GM21360 (cell line): ENCODE results near the gene CCDC70.
"Not testable (repeated sequence)": the region's sequence is repeated elsewhere in the genome, so short reads cannot be mapped to it uniquely, and the experiment has no call there.

ENCODE experiments used
- ATAC-seq: cut with Tn5 transposase; IDR thresholded peaks from one replicate; pipeline ENCODE4 v1.9.1; 2021; ENCODE audit warnings: mild to moderate bottlenecking, moderate library complexity; ENCODE audit not compliant: unreplicated experiment

Gene CCDC70

DNA sequence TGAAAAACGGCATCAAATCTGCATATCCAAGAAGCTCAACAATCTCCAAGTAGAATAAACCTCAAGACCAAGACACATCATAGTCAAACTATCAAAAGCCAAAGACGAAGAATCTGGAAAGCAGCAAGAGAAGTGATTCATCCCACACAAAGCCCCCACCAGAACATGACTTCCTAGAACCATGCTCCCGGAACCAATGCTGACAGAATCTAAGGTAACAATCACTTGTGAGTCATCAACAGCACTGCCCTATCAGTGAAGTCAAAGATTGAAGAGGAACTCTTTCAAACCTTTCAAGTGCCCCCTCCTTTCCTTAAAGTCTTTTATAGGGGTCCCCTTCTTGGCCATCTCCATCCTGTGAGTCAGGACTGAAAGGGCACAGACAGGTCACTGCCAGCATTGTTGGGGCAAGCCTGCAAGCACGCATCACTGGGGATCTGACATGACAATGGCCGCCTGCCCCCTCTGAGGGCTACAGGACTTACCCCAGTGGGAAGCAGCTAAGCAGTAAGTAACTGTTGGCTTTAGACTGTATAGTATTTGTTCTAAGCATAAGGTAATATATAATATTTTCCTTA, at the start of gene CCDC70:
CCDC70 (plus strand) TSS at position 247 of the 578 bp plus-strand sequence. CDS start 3,443 bp downstream, outside the sequence.
- no peak for ATAC-seq

- ATAC-seq: no peak
These were observed 47.7 kb upstream of the CCDC70 start for GRCh38 chr13:51814071-51814470.

DNA sequence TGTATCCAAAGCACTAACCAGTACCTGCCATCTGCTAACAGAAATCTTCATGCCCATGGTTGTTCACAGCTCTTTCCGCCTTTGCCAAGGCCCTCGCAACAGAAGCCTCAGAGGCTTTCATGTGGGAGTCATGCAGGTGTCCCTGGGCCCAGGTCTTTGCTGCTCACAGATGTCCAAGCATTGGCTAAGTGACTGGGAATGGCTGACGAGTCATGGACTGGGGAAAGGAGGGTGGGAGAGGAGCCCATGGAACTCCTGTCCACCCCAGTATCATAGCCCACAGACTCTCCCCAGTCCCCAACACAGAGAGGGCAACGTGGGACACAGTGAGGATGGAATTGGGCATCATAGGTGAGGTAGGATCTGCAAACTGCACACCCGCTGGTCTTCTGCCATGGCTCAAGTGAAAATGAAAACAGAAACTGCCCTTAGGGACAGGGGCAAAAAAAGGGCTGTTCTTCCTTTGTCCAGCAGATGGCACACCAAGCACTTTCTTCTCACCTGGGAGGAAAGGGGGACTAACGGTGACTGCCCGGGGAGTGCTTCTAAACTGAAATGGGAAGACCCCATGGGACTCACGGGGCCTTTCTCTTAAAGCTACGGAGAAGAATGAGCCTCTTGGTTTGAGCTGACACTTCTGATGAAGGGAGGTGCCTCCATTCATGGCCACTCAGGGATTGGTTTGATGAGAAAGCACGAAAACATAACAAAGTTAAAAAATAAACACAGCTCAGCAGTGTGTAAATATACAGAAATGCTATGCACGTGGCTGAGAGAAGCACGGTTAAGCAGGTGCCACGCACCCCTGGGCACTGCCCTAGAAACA, 46.7 kb upstream of the CCDC70 start:
- peak; percentile 59 for ATAC-seq

DNA sequence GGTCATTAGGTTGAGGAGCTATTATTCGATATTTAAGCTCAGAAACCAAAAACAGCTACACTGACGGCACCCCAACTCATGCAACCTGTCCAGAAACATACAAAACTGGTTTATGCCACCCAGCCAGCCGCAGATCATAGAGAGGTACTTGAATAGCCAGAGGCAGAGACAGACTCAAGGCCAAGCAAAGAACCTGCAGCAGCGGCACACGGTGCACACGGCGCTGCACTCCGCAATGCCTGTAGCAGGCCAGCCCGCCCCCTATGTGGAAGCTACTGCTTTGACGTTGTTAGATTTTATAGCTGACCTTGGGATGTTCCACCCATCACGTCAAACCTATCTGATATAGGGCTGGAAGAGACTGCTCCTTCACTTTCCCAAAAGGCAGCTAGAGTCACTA, 45.9 kb upstream of the CCDC70 start:
- ATAC-seq: no peak

DNA sequence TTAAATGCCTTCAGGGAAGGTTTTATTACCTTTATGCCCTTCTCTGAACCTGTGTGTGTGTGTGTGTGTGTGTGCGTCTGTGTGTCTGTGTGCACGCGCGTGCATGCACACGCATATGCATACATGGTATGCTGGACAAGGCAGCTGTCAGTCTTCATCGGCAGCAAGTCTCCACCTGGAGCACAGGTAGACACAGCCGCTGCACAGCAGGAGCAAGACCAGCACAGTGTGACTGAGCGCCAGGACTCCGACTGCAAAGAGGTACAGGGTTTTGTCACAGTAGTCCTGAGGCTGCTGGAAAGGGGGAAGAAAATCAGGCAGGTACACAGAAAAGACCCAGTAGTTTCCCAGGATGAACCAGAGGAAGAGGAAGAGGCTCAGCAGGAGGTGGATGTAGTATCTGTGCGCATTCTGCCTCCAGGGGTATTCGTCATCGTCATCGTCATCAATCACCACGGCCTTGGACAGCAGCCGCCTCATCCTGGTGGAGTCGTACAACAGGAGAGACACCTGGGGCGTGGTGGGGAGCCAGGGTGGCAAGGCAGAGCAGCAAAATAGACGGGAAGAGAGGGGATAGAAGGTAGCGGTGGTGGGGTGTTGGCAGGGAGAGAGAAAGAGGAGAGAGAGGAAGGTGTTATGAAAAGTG, 45.0 kb upstream of the CCDC70 start:
- ATAC-seq: no peak

- ATAC-seq: no peak
These were observed 44.1 kb upstream of the CCDC70 start for GRCh38 chr13:51817717-51818116.

GRCh38 chr13:51818276-51818675, 43.5 kb upstream of the CCDC70 start:
- ATAC-seq: no peak

DNA sequence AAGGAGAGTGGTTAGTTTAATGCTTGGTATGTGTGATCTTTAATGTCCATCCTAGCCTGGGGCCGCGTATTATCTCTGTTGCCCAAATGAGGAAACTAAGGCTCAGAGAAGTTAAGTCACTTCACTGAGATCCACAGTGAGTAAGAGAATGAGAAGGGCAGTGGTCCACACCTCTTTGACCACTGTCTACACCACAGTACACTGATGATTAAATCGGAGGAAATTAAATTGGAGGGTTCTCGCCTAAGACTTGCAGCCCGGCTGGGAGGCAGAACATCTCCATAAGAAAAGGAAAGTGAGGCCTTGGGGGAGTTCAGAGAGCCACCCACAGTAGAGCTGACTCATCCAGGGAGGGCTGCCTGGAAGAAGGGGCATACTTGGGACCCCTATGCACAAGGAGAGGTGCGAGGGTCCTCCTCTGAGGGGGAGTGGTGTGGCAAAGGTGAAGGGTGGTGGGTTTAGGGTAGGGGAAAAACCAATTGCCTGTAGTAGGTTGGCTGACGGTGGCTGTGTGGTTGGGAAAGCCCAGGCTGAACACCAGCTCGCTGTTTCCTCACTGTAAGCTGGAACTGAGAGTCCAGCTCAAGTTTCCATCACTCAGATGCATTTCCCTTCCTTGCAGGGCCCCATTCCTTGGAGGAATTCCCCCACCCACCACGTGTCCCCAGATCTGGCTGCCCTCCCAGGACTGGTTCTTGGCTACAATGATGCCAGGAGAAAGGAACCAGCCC, 42.8 kb upstream of the CCDC70 start:
- peak; percentile 39 for ATAC-seq

DNA sequence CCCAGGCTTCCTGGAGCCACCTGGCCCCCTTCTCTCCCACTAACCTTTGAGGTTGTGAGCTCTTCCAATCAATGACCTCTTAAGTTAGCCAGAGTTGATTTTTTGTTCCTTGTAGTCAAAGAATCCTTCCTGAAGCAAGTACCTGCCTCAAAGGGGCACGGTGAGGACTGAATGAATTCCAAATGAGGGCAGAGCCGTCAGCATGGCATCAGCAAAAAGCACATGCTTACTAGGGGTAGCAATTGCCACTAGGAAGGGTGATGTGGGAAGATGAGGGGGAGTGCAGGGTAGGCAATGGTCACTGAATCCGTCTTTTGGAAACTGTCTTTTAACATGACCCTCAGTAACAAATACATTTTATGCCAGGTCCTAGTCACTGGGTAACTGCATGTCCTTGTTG, 42.2 kb upstream of the CCDC70 start:
- ATAC-seq: no peak

DNA sequence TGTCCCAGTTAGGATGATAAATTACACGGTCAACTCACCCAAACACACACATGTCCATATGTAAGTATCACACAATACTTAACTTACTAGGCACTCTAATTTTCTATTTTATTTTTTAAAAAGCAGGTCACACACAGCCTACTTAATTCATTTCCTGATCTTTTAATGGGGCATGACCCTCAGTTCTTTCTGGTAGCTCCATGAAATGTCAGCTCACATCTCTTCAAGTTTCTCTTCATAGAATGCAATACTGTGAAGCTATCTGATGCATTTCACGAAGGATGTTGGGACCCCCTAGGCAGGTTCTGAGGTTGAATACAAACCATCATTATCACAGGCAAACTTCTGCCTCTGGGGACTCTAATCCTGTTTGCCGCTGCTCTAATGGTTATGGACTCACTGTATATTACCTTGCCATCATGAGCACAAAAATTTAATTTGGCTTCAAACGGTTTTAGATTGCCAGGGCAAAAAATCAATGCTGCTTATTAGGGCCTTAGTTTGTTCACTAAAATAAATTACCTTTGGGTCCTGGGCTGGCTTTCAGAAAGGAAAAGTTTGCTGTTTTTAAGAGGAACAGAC, 41.7 kb upstream of the CCDC70 start:
- ATAC-seq: no peak

DNA sequence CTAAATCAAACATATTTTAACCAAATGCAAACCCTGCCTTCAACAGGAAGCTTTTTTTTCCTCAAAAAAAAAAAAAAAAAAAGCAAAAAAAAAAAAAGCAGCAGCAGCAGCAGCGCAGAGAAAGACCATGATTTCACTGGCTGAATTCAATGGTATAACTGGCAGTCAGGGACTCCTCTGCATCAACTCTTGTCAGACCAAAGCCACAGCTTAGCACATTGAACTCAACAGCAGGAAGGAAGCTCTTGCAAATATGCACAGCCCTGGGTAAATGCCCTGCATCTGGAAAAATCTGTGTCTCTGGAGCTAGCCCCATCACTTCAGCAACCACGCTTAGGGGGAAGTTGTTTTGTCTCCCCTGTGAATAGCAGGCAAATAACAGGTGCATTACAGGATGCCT, 40.2 kb upstream of the CCDC70 start:
- no peak for ATAC-seq

DNA sequence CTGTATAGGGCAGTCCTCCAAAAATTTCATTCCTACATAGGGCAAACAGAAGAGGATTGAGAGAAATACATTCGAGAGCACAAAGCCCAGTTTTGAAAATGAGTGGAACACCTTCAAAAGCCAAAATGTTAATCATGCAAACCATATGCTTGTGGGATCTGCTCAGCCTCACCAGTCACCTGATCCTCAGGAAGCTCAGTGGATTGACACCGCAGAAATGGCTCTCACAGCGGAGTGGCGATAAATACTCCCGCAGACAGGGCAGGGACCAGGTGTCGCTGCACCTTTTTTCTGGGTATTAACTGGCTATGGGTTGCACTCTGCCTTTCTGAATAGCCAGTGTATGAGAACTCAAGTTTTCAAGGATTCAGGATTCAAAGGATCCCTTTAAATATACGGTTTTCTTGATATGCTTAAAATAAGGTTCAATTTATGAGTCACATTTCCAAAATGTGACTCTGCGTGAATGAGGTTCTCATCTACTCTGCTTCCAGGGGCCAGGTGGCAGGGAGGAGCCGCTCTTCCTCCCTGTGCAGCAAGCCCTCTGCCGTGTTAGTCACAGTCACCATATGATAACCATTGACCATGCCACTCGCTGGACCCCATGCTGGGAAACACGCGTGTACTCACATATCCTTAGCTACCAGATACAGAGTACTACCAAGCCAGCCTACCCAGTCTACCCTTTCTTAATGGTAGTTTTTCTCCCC, 39.5 kb upstream of the CCDC70 start:
- ATAC-seq: no peak

- ATAC-seq: no peak
These were observed 38.4 kb upstream of the CCDC70 start for GRCh38 chr13:51823359-51823758.

- ATAC-seq: no peak
These were observed 37.9 kb upstream of the CCDC70 start for GRCh38 chr13:51823863-51824262.

DNA sequence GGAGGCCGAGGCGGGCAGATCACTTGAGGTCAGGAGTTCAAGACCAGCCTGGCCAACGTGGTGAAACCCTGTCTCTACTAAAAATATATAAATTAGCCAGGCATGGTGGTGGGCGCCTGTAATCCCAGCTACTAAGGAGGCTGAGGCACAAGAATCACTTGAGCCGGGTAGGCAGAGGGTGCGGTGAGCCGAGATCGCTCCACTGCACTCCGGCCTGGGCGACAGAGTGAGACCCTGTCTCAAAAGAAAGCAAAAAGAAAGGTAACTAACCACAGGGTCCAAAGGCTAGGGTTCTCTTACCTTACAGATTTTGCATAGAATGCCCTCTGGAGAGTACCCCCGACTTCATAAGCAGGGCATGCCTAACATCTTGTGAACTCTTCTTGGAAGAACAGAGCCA, 37.1 kb upstream of the CCDC70 start:
- not testable (repeated sequence) for ATAC-seq

- ATAC-seq: no peak
These were observed 36.6 kb upstream of the CCDC70 start for GRCh38 chr13:51825165-51825592.

GRCh38 chr13:51825681-51826254, 36.0 kb upstream of the CCDC70 start:
- no peak for ATAC-seq

GRCh38 chr13:51826606-51827005, 35.2 kb upstream of the CCDC70 start:
- ATAC-seq: no peak

DNA sequence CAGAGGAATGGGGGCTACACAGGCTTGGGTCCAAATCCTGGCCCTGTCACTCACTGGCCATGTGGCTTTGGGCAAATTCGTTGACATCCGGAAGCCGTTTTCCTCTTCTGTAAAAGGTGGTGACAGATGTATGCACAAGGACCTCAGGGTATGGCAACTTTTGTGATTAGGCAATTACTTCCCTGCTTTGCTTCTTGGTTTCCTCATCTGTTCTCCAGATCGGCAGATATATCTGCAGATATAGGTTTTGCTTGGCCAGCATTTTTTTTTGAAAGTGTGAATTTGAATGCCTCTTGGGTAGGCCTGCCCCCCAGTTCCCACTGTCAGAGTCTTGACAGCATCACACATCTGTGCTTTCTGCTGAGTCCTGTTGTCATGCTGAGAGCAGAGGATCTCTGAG, 34.5 kb upstream of the CCDC70 start:
- ATAC-seq: no peak
